Nephron progenitor cell (in vitro differentiated cells): ENCODE measurements around the gene KBTBD7.
A peak's percentile ranks its signal among the peaks of the same experiment; 100 is the strongest.

ENCODE experiments used
- DNase-seq: peaks from one replicate; pipeline ENCODE4 v3.0.0; 2021
- H3K27ac Mint-ChIP-seq: 2 replicates; pipeline ENCODE4 v1.8.0; 2021; ENCODE audit warnings: mild to moderate bottlenecking, moderate library complexity, mixed read lengths
- H3K27me3 Mint-ChIP-seq: 2 replicates; pipeline ENCODE4 v1.8.0; 2021; ENCODE audit warnings: mild to moderate bottlenecking, low read depth, mixed read lengths; ENCODE audit not compliant: poor library complexity
- H3K36me3 Mint-ChIP-seq: 2 replicates; pipeline ENCODE4 v1.8.0; 2021; ENCODE audit warnings: low read depth, mixed read lengths
- H3K4me1 Mint-ChIP-seq: 2 replicates; pipeline ENCODE4 v1.8.0; 2021; ENCODE audit warnings: mixed read lengths
- H3K4me3 Mint-ChIP-seq: 2 replicates; pipeline ENCODE4 v1.8.0; 2021; ENCODE audit warnings: mild to moderate bottlenecking, moderate library complexity, mixed read lengths
- H3K9me3 Mint-ChIP-seq: 2 replicates; pipeline ENCODE4 v1.8.0; 2021; ENCODE audit warnings: mild to moderate bottlenecking, moderate library complexity, mixed read lengths
- TF ChIP-seq, protein P1 (sequence below): fragments of 200-600 bp; sonication (generic); IDR thresholded peaks from 2 replicates; pipeline ENCODE4 v1.5.0; 2021; ENCODE audit warnings: antibody characterized with exemption

The KBTBD7 gene

DNA sequence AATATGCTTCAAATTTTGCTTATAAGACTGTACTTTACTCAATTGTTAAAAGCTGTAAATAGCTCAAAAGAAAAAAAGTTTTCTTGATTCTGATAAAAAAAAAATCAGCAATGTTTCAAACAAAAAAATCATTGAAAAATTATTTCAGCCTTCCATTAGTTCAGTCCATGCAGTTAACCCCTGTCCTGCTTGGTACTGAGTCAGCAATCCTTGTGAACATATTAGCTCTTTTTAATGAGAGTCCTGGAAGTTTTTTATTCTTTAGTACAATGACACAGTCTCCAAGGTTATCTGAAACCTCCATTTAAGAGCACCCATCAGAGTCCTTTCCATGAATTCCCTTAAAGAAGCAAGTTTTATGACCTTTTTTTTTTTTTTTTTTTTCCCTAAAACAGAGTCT lies 40.3 kb downstream of the KBTBD7 start:
- TF ChIP-seq, protein P1, sequence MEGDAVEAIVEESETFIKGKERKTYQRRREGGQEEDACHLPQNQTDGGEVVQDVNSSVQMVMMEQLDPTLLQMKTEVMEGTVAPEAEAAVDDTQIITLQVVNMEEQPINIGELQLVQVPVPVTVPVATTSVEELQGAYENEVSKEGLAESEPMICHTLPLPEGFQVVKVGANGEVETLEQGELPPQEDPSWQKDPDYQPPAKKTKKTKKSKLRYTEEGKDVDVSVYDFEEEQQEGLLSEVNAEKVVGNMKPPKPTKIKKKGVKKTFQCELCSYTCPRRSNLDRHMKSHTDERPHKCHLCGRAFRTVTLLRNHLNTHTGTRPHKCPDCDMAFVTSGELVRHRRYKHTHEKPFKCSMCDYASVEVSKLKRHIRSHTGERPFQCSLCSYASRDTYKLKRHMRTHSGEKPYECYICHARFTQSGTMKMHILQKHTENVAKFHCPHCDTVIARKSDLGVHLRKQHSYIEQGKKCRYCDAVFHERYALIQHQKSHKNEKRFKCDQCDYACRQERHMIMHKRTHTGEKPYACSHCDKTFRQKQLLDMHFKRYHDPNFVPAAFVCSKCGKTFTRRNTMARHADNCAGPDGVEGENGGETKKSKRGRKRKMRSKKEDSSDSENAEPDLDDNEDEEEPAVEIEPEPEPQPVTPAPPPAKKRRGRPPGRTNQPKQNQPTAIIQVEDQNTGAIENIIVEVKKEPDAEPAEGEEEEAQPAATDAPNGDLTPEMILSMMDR = no peak
- no peak for DNase-seq
- H3K9me3 Mint-ChIP-seq = peaks cover 37% of the 10 kb centered on the region
- H3K4me1 Mint-ChIP-seq = no peaks in the 10 kb centered on the region
- H3K36me3 Mint-ChIP-seq = peaks cover 37% of the 10 kb centered on the region
- H3K27me3 Mint-ChIP-seq = peaks cover 6% of the 10 kb centered on the region
- H3K27ac Mint-ChIP-seq = no peak overlapping the region
- no peak overlapping the region for H3K4me3 Mint-ChIP-seq

- Mint-ChIP-seq H3K9me3 (peaks cover 57% of the 10 kb centered on the region), H3K4me3 (no peak overlapping the region), H3K4me1 (no peaks in the 10 kb centered on the region)
Observed at GRCh38 chr13:41152005-41152404, 42.4 kb downstream of the KBTBD7 start.

DNA sequence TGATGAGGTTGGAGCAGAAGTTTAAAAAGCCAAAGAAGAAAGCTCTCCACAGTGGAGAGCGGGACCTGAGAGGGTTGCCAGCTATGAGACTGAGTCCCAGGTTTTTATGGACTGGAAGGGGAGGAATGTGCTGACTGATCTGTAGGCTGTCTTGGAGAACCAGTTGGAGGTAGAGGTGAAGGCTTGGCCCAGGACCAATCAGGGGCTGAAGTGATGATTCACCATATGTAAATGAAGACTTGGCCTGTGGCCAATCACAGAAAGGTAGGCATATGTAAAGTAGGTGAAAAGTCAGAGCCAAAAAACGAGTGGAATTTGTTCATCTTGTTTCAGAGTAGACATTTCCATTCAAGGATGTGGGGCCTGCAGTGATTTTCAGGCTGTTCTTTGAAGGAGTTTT lies 44.3 kb downstream of the KBTBD7 start:
- peaks cover 75% of the 10 kb centered on the region for H3K9me3 Mint-ChIP-seq
- no peak overlapping the region for H3K4me3 Mint-ChIP-seq
- no peaks in the 10 kb centered on the region for H3K4me1 Mint-ChIP-seq
- no peak for DNase-seq
- TF ChIP-seq, protein P1 = no peak
- peaks cover 10% of the 10 kb centered on the region for H3K27me3 Mint-ChIP-seq
- H3K36me3 Mint-ChIP-seq = peaks cover 74% of the 10 kb centered on the region
- H3K27ac Mint-ChIP-seq = no peak overlapping the region

More at GRCh38 chr13:41152005-41152404, 42.4 kb downstream of the KBTBD7 start:
- Mint-ChIP-seq H3K27ac (no peak overlapping the region), H3K27me3 (peaks cover 10% of the 10 kb centered on the region), H3K36me3 (peaks cover 57% of the 10 kb centered on the region)
- no peak for DNase-seq
- TF ChIP-seq, protein P1 = no peak

DNA sequence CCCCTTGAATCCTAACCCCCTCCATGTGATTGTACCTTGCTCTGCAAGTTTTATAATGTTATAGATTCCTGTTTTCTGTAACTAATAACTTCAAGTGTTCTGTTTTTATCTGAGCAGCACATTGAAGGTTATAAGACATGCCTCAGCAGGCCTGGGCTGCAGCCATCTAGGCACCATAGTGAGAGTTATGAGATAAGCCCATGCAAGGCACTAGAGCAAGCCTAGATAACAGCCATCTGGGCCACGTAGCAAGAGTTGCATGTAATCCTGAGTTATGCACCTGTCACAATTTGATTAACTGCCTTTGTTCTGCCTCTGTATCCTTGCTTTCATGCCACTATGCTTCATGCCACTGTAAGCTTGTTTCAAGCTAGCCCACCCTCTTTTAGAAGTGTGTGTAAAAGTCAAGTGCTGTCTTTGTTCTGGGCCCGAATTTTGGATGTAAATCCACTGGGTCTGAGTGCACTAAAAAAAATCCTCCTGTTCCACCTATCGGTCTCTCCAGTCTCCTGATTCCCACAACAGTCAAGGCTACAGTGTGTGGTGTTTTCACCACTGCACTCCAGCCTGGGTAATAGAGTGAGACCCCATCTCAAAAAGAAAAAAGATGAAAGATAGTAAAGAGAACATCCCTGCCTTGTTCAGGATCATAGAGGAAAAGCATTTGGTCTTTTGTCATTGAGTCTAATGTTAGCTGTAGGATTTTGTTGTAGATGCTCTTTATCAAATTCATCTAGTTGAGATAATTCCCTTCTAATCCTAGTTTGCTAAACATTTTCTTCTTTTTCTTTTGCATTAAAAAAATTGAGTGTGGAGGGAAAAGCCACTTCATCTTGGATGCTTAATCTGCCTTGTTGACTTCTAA lies 45.7 kb downstream of the KBTBD7 start:
- DNase-seq = peak; percentile 4
- H3K4me1 Mint-ChIP-seq = no peaks in the 10 kb centered on the region
- H3K27me3 Mint-ChIP-seq = peaks cover 6% of the 10 kb centered on the region
- H3K27ac Mint-ChIP-seq = no peak overlapping the region
- H3K36me3 Mint-ChIP-seq = peaks cover 77% of the 10 kb centered on the region
- TF ChIP-seq, protein P1 = no peak
- peaks cover 75% of the 10 kb centered on the region for H3K9me3 Mint-ChIP-seq
- H3K4me3 Mint-ChIP-seq = no peak overlapping the region

GRCh38 chr13:41145136-41145908 lies 49.0 kb downstream of the KBTBD7 start:
- Mint-ChIP-seq H3K9me3 (peaks cover 51% of the 10 kb centered on the region), H3K4me1 (no peaks in the 10 kb centered on the region), H3K27ac (peak overlapping the region; percentile 70), H3K27me3 (peaks cover 4% of the 10 kb centered on the region), H3K36me3 (peaks cover 53% of the 10 kb centered on the region), H3K4me3 (no peak overlapping the region)
- no peak for DNase-seq
- TF ChIP-seq, protein P1 = no peak
